HL-60/S4 treated with retinoic acid at 250 ng/mL for 4 days and 3 days (cell line): ENCODE results near the gene GPR146.
"Not testable (repeated sequence)": the region's sequence is repeated elsewhere in the genome, so short reads cannot be mapped to it uniquely, and the experiment has no call there.

Experiments
- in situ Hi-C: fragments of 300-500 bp; cut with MboI; formaldehyde crosslinking; loops from 2 replicates; pipeline ENCODE4 v1.7.0; 2022; ENCODE audit warnings: low sequenced_read_pairs

GPR146 gene, protein sequence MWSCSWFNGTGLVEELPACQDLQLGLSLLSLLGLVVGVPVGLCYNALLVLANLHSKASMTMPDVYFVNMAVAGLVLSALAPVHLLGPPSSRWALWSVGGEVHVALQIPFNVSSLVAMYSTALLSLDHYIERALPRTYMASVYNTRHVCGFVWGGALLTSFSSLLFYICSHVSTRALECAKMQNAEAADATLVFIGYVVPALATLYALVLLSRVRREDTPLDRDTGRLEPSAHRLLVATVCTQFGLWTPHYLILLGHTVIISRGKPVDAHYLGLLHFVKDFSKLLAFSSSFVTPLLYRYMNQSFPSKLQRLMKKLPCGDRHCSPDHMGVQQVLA

DNA sequence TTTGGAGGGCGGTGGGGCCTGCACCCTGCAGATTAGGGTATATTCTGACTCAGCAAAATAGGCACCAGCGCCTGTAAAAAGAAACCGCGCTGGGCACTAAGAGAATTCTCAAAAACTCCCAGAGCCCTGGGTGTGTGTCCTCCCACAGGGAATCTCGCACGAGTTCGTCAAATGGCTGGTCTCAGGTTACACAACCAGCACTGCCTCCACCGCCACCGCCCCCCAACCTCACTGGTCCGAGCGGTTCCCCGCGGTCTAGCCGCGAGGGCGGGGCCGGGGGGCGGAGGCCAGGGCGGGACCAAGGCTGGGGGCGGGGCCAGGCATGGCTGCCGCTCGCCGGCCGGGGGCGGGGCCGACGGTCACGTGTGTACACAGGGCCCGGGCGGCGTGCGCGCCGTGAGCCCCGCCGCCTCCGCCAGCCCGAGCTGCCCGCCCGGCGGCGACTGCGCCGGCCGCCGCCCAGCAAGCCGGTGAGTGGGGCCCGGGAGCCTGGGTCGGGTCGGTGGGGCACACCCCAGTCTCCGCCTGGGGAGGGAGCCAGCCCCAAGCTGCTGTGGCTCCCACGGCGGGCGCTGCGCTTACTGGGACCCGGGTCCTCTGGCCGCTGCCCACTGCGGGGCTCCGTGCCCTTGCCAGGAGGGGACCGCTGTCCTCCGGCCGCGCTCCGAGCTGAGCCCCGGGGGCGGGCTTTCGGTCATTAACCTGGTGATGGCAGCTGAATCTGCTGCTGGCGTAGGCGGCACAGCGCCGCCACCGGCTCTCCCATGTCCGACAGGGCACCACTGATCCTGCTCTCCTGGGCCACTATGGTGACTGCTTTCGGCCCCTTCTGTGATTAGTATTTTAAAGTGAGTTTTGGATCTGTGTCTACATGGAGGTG, at the start of gene GPR146:
Gene GPR146, plus strand, starts transcription at position 358 of the 880 bp plus-strand sequence. CDS start 12,970 bp downstream, outside the sequence.
- in situ Hi-C loops = no loop called here

DNA sequence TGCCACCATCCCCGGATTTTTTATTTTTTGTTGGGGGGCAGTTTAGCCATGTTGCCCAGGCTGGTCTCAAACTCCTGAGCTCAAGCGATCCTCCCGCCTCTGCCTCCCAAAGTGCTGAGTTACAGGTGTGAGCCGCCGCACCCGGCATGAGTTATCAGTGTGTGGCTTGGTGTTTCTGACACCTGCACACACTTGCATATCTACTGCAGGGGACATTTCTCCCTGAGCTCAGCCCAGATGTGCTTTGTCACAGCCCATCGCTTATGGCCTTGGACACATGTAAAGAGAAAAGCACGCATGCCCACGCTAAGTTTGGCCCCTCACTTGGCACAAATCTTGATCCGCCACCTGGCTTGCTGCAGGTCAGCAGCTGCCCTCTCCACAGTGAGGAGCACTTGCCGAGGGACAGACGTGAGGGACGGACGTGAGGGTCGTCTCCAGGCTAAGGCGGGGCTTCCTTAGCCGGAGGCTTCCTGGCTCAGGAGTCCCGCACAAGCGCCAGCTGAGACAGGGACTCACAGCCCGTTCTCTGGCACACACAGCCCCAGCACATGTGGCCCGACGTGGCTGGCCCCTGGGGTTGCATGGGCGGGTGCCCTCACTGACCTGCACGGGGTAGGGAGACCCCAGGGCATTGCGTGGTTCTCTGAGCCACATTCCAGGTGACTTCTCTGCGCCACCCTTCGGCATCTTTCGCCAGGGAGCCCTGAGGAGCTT, 49.6 kb upstream of the GPR146 start:
- in situ Hi-C loops = loop anchor here (10.0 kb wide), 1 partner anchor 70 kb away; no protein-coding TSS in a partner anchor

DNA sequence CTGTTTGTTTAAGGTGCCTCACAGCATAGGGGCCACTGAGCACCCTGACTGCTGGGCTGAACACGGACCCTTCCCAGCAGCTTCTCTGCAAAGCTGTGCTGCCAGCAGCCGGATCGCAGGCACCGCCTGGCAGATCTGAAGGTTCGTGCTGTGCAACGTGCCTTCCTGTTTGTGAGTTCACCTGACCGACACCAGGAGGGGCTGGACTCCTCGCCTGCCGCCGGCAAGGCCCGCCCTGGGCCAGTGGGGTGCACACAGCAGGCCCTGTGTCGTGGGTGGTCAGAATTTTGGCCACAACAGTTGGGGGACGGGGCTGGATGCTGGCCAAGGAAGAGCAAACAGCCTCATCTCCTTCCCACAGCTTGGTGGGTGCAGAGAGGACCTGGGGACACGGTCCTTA, 48.8 kb upstream of the GPR146 start:
- in situ Hi-C loops = loop anchor here (10.0 kb wide), 1 partner anchor 69 kb away; no protein-coding TSS in a partner anchor

DNA sequence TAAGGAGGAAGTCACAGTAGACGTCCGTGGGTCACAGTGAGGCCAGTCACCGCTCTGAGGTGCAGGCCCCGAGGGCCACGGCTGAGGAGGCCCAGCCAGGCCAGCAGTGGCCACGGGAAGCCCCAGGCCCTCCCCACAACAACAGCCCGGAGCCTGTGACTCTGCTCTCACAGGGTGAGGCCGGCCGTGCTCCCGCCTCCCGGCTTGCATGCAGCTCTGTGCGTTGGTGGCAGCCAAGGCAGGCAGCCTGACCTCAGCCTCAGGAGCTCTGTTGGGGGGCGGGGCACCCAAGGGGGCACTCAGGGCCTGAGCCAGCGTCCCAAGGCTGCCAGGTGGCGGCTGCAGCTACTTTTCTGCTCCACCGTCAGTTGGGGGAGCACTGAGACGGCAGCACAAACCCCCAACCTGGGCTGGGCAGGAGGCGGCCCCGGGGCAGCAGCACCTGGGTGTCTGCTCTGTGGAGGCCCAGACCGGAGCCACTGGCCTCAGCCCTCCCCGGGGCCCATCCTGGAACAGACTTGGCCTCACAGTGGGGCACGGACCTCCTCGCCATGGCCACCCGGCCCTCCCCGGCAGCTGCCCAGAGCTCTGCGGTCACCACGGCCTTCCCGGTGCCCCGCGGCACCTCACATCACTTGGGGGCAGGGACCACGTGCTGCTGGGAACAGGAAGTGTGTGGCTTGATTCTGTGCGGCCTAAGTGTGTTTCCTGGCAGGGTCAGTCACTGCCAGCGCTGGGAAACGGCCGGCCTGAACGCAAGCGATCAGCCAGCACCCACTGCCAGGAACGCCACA, 48.1 kb upstream of the GPR146 start:
- in situ Hi-C loops = loop anchor here (10.0 kb wide), 1 partner anchor 69 kb away; no protein-coding TSS in a partner anchor

DNA sequence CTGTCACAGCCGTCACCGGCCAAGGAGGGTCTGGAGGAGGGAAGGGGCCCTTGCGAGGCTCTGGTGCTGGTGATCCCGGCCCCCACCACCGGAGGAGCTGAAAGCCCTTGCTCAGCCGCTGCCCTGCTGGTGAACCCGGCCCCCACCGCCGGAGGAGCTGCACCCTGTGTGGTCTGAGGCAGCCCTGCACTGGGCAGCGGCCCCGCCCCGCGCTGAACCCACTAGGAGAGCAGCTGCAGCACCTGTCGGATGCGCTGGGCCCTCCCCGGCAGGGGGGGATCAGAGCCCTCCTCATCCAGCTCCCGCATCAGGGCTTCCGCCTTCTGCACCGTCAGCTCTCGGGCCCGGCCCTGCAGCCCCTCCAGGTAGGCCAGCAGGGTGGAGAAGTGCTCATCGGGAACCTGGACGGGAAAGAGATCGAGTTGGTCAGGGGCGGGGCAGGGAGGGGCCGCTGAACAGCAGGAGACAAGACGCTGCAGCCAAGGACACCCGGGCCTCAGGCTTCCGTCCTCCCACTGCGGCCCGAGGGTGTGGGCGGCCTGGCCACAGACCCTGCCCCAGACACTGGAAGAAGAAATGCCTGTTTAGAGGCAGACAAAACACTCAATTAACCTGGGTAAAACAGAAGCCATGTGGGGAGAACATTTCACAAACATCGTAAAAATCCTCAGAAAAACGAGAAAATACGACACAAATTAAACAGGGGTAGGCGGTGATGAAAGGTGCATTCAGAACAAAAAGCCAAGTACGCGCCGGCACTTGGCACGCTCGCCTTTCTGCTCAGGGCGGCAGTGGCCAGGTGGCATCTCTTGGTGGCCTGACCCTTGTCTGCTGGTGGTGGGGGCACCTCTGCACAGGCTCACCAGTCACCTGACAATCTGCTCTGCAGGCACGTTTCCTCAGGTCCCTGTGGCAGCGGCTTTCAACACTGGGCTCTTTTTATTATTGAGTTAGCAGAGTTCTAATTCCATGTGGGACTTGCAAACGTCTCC, 46.6 kb upstream of the GPR146 start:
- in situ Hi-C loops = loop anchor here (10.0 kb wide), 1 partner anchor 67 kb away; no protein-coding TSS in a partner anchor

DNA sequence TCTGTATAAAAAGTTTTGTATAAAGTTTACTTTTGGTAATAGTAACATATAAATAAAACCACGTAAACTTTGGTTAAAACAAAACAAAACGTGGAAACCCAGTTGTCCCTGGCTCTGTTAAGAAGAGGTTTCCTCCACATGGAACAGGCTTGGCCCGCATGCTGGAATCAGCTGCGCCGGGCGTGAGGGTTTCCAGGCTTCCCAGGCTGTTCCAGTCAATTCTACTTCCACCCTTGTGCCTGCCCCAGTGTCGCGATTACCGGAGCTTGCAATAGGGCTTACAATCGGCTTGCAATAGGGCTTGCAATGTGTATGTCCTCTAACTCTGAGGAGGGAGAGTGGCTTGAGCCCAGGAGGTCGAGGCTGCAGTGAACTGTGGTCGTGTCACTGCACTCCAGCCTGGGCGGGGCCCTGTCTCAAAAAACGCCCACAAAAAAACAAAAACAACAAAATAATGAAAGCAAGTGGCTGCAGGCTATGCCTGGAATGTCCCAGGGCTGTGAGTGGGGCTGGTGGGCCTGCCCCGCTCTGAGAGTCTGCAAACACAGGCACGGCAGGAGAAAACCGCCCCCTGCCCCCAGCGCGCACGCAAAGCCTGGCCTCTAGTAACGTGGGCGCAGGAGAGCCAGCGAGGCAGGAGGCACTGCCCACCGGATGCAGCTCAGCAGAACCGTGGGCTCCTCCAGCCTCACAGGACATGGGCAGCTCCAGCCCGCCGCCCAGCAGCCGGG, 45.0 kb upstream of the GPR146 start:
- in situ Hi-C loops = loop anchor here (10.0 kb wide), 1 partner anchor 65 kb away; no protein-coding TSS in a partner anchor

DNA sequence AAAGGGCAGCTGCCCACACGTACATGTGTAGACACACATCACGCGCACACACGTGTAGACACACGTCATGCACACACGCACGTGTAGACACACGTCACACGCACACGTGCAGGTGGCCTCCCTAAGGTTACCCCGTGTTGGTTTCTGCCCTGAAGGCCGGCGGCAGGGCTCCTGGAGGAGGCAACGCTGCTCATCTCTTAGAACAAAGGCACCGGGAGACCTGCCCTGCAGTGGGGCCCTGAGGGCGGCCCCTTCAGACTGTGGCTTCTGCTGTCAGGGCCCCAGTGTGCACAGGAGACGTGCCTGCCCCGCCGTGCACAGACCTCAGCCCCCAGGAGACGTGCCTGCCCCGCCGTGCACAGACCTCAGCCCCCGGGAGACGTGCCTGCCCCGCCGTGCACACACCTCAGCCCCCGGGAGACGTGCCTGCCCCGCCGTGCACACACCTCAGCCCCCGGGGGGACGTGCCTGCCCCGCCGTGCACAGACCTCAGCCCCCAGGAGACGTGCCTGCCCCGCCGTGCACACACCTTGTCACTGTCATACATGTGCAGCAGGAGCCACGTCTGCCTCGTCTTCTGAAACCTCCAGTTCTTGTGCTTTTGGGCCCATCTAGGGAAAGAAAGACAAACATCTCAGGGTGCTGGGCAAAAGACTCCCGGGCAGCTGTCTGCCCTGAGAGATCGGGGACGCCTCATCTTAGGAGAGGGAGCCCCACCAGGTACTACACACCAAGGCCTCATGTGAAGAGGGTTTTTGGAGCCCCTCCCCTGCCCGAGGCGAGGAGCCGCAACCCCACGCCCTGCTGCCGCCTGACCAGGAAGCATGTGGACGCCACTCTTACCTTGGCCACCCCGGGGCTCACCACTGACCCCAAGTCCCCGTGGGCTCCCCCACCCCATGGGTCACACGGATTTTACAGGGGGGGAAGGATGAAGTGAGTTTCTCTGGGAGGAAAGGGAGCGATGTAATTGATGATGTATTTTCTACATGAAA, 44.1 kb upstream of the GPR146 start:
- in situ Hi-C loops = loop anchor here (10.0 kb wide), 1 partner anchor 65 kb away; no protein-coding TSS in a partner anchor

DNA sequence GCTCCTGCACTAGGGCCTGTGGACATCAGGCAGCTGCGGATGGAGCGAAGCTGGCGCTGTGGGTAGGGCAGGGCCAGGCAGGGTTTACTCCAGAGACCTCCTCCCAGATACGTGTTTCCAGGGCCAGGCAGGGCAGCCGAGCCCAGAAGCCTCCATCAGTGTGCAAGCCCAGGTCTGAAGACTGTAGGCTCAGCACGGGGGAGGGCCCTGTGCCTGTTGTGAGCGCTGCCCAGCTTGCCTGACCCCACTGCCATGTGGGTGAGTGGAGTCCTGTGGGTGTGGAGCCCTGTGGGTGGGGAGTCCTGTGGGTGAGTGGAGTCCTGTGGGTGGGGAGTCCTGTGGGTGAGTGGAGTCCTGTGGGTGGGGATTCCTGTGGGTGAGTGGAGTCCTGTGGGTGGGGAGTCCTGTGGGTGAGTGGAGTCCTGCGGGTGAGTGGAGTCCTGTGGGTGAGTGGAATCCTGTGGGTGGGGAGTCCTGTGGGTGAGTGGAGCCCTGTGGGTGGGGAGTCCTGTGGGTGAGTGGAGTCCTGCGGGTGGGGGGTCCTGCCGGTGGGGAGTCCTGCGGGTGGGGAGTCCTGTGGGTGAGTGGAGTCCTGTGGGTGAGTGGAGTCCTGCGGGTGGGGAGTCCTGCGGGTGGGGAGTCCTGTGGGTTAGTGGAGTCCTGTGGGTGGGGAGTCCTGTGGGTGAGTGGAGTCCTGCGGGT, 43.1 kb upstream of the GPR146 start:
- in situ Hi-C loops = not testable (repeated sequence)

DNA sequence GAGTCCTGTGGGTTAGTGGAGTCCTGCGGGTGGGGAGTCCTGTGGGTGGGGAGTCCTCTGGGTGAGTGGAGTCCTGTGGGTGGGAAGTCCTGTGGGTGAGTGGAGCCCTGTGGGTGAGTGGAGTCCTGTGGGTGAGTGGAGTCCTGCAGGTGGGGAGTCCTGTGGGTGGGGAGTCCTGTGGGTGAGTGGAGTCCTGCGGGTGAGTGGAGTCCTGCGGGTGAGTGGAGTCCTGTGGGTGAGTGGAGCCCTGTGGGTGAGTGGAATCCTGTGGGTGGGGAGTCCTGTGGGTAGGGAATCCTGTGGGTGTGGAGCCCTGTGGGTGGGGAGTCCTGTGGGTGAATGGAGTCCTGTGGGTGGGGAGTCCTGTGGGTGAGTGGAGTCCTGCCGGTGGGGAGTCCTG, 42.3 kb upstream of the GPR146 start:
- in situ Hi-C loops = not testable (repeated sequence)

DNA sequence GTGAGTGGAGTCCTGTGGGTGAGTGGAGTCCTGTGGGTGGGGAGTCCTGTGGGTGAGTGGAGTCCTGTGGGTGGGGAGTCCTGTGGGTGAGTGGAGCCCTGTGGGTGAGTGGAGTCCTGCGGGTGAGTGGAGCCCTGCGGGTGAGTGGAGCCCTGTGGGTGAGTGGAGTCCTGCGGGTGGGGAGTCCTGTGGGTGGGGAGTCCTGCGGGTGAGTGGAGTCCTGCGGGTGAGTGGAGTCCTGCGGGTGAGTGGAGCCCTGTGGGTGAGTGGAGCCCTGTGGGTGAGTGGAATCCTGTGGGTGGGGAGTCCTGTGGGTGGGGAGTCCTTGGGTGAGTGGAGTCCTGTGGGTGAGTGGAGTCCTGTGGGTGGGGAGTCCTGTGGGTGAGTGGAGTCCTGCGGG, 41.9 kb upstream of the GPR146 start:
- in situ Hi-C loops = not testable (repeated sequence)

DNA sequence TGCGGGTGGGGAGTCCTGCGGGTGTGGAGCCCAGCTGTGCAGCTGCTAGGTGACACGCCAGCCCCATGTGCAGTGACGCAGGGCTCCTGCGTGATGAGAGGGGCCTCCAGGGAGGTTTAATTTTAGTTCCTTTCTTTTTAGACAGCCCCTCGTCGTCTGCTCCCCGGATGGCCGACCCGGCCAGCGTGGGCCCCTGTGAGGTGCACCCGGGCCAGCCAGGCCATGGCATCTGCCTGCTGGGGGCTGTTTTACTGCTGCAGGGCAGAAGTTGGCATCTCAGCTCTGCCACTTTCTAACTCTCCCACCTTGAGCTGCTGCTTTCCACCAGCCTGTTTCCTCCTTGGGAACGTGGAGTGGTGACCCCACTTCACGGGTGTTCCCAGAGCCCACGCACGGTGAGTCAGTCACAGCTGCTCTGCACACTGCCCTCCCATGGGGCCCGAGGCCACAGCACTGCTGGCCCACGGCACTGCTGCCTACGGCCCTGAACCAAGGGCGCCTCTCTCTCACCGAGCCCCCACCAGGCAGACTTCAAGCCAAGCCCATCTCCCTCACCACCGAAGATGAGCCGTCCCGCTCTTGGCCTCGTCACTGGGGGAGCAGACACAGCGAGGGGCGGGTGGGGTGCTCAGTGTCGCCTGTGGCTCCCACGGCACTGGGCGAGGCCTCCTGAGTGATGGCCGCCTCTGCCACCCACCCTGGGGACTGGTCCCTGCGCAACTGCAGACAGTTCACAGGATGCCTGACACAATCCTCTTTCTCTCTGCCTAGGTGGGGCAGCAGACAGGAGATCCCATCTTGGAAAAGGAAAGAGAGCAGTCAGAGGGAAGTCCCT, 40.1 kb upstream of the GPR146 start:
- in situ Hi-C loops = no loop called here

DNA sequence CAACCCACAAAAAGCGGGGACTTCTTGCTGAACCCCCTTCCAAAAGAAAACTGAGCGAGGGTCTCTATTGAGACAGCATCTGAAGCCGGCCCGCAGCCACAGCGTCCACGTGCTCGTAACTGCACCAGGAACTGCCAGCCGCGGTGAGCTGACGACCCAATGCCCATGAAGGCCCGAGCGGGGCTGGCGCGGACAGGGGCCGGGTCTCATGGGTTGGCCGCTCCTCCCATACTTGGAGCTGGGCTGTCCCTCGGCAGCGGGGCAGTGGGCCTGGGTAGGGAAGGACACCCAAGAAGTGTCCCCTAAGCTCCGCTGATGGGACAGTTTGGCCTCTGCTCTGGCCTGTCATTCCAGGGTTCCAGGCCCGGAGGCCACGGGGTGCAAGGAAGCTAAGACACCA, 39.0 kb upstream of the GPR146 start:
- in situ Hi-C loops = no loop called here

DNA sequence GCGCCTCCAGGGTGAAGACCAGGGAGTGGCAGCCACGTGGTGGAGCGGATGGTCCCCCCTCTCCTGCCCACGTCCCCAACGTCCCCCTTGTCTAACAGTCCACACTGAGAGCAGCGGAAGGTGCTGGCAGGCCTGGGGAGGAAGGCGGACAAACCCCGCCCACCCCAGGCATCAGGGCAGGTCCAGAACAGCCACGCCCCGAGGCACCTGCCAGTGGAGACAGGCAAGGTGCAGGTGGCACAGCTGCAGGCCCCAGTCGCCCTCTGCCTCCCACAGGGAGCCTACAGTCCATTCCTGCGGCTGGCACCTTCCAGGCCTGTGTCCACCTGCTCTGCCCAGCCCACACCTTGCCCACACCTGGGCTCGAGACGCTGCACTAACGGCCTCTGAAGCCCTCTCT, 36.4 kb upstream of the GPR146 start:
- in situ Hi-C loops = no loop called here

DNA sequence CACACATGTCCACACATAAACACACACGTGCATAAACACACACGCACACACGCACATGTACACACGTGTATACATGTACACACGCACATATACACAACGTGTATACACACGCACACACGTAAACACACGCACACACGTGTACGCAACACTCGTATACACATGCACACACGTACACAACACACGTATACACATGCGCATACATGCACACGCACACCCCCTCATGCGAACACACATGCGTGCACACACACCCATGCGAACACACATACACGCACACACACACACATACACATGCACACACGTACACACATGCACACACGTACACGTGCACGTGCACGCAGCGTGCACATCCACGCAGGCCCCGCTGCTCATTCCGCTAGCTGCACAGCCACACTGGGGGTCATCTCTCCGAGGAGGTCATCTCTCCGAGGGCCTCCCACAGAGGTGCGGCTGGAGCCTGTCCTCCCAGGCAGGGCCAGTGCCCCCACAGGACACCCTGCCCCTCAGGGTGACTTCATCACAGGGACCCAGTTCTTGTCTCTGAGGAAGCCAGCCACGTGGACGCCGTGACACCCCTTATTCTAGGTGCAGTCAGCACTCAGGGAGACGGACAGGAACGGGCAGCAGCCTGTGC, 35.5 kb upstream of the GPR146 start:
- in situ Hi-C loops = no loop called here

DNA sequence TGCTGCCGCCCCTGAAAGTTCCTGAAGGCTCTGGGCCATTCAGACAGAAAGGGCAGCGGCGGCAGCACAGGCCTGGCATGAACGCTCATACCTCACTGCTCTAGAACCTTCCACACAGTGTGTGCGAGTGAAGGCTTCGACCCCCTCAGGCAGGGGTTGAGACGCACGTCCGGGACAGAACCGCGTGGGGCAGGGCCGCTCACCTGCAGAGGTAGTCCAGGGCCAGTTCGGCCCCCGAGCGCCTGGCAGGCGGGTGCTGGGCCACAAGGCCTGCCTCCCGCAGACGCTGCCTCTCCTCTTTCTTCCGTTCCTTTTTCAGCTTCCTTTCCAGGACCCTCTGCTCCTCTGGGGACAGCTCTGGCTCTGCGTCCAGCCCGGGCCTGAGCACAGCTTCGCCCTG, 34.6 kb upstream of the GPR146 start:
- in situ Hi-C loops = no loop called here
